Stimulated activated CD4-positive, alpha-beta T cell treated with anti-CD3 and anti-CD28 coated beads, Interleukin-4, amount 100 ng/mL, for 24 hours (primary cell): ENCODE data around the gene METTL14.

Experiments
- DNase-seq: peaks from one replicate; pipeline ENCODE4 v3.0.0-alpha.2; 2020

Gene METTL14

DNA sequence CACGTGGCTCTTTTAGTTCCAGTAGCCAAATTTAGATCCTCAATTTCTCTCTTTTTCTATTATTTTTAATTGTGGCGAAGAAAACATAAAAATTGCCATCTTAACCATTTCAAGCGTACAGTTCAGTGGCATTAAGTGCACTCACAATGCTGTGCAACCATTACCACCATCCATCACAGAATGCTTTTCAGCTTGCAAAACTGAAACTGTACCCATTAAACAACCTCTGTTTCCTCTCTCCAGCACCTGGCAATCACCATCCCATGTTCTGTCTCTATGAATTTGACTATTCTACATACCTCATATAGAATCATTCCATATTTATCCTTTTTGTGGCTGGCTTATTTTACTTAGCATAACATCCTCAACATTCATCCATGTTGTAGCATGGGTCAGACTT, 74.9 kb downstream of the METTL14 start:
- DNase-seq: no peak

DNA sequence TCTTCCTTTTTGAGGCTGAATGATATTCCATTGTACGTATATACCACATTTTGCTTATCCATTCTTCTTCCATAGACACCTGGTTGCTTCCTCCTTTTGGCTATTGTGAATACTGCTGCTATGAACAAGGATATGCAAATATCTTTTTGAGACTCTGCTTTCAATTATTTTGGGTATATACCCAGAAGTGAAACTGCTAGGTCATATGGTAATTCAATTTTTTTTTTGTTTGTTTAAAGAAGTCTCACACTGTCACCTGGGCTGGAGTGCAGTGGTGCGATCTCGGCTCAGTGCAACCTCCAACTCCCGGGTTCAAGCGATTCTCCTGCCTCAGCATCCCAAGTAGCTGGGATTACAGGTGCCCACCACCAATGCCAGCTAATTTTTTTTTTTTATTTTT, 75.3 kb downstream of the METTL14 start:
- DNase-seq: no peak

DNA sequence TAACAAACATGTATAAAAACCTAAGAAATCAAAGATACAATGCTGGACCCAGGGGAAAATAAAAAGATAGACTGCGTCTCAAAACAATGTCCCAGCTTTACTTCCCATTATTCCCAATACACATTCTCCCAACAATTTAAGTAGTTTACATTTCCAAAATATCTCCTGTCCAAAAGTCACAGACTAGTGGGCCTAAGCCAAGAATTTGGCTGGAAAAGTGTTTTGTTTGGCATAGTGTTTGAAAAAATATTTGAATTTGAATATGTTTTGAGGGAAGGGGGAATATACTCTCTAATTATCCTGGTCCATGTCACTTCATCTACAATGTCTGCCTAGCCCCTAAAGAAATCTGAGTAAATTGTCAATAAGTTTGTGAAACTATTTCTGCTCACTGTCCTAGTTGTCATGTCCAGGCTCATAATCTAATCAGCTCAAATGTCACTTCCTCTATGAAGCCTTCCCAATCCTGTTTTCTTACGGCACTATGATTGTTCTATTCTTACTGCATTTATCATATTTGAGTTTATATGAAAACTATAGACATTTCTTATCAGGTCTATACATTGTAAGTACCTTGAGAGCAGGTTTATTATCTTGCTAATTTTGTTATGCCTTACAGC, 76.3 kb downstream of the METTL14 start:
- no peak for DNase-seq

DNA sequence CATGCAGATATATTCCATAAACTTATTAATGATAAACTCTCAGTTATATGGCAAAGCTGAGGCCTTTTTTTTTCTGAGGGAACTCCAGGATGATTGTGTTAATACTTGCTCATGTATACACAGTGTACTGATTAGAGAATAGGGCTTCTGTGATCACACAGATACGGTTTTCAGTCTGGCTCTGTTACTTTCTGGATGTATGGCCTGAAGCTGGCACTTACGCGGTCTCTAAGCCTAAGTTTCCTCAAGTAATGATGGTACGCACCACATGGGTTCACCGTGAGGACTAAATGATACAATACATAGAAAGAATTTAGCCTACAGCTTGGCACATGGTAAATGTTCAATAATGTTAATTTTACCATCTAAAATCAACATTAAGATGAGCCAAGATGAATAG, 77.0 kb downstream of the METTL14 start:
- DNase-seq: no peak

DNA sequence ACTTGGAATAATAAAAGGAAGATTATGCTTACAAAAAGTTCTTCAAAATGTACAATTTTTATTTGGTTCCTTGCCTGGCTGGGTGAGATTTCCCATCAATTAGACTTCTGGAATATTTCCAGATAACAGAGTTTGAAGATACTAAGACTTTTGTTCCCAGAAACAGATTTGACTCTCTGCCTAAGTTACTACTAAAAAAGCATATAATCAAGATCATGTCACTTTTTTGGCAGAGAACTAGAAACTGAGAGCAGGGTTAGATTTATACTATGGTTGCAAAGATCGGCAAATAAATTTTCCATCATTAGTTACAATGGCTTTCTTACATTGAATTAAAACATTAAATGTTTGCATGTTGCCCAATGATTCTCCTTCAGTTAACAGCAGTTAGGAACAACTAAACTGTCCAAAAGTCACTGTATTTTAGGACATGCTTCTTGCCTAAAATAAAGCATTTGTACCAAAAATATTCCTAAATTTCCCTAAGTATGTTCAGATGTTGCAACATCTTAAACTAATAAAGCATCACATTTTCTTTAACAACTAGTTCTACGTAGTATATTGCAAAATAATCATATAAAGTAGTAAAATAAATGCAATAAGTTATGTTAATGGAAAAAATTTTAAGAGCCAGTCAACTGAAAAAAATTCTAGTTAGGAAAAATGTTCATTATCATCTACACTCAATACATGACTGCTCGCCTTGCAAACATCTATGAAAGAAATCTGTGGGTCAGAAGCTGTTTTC, 77.7 kb downstream of the METTL14 start:
- DNase-seq: no peak
